ENCODE data around the gene FER. TPM values are rescaled to one million over a fixed set of nuclear protein-coding genes. Genes with fewer than 3 reads are reported as not detected.
"Not testable (repeated sequence)": the region's sequence is repeated elsewhere in the genome, so short reads cannot be mapped to it uniquely, and the experiment has no call there.

The FER gene
- total RNA-seq, 1 donor from 2014 or later = 30.9 TPM

DNA sequence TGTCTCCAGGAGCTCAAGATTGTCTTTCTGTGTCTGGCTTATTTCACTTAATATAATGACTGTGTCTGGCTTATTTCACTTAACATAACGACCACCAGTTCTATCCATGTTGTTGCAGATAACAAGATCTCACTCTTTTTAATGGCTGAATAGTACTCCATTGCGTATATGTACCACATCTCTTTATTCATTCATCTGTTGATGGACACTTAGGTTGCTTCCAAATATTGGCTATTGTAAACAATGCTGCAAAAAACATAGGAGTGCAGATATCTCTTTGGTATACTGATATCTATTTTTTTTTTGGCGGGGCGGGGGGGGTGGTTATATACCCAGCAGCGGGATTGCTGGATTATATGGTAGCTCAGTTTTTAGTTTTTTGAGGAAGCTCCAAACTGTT is 45.5 kb downstream of the FER start:
- DNase-seq = no peak
- TF ChIP-seq, protein P1, sequence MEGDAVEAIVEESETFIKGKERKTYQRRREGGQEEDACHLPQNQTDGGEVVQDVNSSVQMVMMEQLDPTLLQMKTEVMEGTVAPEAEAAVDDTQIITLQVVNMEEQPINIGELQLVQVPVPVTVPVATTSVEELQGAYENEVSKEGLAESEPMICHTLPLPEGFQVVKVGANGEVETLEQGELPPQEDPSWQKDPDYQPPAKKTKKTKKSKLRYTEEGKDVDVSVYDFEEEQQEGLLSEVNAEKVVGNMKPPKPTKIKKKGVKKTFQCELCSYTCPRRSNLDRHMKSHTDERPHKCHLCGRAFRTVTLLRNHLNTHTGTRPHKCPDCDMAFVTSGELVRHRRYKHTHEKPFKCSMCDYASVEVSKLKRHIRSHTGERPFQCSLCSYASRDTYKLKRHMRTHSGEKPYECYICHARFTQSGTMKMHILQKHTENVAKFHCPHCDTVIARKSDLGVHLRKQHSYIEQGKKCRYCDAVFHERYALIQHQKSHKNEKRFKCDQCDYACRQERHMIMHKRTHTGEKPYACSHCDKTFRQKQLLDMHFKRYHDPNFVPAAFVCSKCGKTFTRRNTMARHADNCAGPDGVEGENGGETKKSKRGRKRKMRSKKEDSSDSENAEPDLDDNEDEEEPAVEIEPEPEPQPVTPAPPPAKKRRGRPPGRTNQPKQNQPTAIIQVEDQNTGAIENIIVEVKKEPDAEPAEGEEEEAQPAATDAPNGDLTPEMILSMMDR (IDR thresholded peaks at IDR 0.05; ENCODE audit: partially characterized antibody, unreplicated experiment) = no peak
- H3K27ac Mint-ChIP-seq (ENCODE audit: unreplicated experiment) = no peak overlapping the region
- H3K9me3 Mint-ChIP-seq (ENCODE audit: unreplicated experiment) = peaks cover 3% of the 10 kb centered on the region
- H3K4me1 Mint-ChIP-seq (ENCODE audit: low read depth, unreplicated experiment) = peaks cover 3% of the 10 kb centered on the region
- H3K27me3 Mint-ChIP-seq (ENCODE audit: unreplicated experiment) = peaks cover 2% of the 10 kb centered on the region
- no peak overlapping the region for H3K4me3 Mint-ChIP-seq (ENCODE audit: unreplicated experiment)
- peaks cover 11% of the 10 kb centered on the region for H3K36me3 Mint-ChIP-seq (ENCODE audit: unreplicated experiment)

DNA sequence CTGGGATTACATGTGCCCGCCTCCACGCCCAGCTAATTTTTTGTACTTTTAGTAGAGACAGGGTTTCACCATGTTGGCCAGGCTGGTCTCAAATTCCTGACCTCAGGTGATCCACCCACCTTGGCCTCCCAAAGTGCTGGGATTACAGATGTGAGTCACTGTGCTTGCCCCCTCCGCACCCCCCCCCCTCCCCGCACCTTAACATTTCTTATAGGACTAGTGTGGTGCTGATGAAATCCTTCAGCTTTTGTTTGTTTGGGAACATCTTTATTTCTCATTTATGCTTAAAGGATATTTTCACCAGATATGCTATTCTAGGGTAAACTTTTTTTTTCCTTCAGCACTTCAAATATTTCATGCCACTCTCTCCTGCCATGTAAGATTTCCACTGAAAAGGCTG is 46.7 kb downstream of the FER start:
- H3K27ac Mint-ChIP-seq (ENCODE audit: unreplicated experiment); H3K27me3 Mint-ChIP-seq (ENCODE audit: unreplicated experiment); H3K36me3 Mint-ChIP-seq (ENCODE audit: unreplicated experiment); DNase-seq; H3K9me3 Mint-ChIP-seq (ENCODE audit: unreplicated experiment); H3K4me3 Mint-ChIP-seq (ENCODE audit: unreplicated experiment); H3K4me1 Mint-ChIP-seq (ENCODE audit: low read depth, unreplicated experiment): not testable (repeated sequence)

DNA sequence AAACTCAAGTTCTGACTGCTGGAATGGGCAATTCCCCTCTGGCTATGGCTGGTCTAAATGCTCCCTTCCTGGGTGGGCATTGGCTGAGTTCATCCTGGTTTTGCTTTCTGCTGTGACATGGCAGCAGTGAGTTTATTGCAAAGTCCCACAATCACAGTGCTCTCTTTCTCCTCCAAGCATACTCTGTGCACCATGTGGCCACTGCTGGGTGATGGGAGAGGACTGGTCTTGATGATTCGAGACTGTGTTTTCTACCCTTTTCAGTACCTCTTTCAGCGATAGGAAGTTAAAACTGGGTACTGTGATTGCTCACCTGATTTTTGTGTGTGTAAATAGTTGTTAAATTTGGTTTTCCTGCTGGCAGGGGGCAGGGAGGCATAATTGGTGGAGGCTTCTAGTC is 49.7 kb downstream of the FER start:
- Mint-ChIP-seq H3K27me3 (ENCODE audit: unreplicated experiment) (no peaks in the 10 kb centered on the region), H3K36me3 (ENCODE audit: unreplicated experiment) (peaks cover 6% of the 10 kb centered on the region), H3K4me3 (ENCODE audit: unreplicated experiment) (no peak overlapping the region), H3K4me1 (ENCODE audit: low read depth, unreplicated experiment) (no peaks in the 10 kb centered on the region), H3K27ac (ENCODE audit: unreplicated experiment) (no peak overlapping the region), H3K9me3 (ENCODE audit: unreplicated experiment) (no peaks in the 10 kb centered on the region)
- TF ChIP-seq, protein P1 (IDR thresholded peaks at IDR 0.05; ENCODE audit: partially characterized antibody, unreplicated experiment) = no peak
- no peak for DNase-seq

DNA sequence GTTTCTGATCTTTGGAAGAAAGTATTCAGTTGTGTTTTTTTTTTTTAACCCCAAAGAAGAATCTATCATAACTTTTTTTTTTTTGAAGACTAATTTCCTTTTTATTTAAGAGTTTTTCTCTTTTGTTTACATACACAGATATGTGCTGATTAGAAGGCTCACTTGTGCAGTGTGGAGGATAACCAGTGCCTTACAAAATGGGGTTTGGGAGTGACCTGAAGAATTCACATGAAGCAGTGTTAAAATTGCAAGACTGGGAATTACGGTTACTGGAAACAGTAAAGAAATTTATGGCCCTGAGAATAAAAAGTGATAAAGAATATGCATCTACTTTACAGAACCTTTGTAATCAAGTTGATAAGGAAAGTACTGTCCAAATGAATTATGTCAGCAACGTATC is 50.3 kb downstream of the FER start:
- Mint-ChIP-seq H3K9me3 (ENCODE audit: unreplicated experiment) (no peaks in the 10 kb centered on the region), H3K36me3 (ENCODE audit: unreplicated experiment) (peaks cover 8% of the 10 kb centered on the region), H3K4me3 (ENCODE audit: unreplicated experiment) (no peak overlapping the region), H3K27ac (ENCODE audit: unreplicated experiment) (no peak overlapping the region), H3K27me3 (ENCODE audit: unreplicated experiment) (no peaks in the 10 kb centered on the region), H3K4me1 (ENCODE audit: low read depth, unreplicated experiment) (no peaks in the 10 kb centered on the region)
- no peak for DNase-seq
- TF ChIP-seq, protein P1 (IDR thresholded peaks at IDR 0.05; ENCODE audit: partially characterized antibody, unreplicated experiment) = no peak

DNA sequence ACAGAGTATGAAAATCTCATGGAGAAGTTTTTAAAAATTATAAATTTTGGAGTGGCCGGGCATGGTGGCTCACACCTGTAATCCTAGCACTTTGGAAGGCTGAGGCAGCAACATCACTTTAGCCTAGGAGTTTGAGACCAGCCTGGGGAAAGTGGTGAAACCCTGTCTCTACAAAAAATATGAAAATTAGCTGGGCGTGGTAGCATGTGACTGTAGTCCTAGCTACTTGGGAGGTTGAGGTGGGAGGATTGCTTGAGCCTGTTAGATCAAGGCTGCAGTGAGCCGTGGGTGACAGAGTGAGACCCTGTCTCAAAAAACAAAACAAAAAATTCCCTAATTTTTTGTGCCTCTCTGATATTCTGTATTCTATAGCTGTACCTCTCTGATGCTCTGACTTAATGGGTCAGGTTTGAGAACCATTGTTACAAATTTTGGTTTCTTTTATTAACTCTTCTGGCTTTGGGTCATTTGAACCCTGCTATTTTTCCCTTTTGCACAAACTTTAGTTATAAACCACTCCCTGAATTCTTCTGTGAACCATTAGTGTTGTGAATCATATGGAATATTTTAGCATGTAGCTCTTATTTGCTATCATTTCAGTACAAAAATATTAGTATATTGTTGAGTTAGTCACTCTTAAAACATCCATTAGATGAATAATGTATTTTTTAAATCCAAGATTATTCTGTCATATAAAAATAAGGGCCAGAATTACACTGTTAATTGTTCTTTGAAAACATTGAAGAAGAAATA is 51.0 kb downstream of the FER start:
- H3K4me3 Mint-ChIP-seq (ENCODE audit: unreplicated experiment) = no peak overlapping the region
- H3K27me3 Mint-ChIP-seq (ENCODE audit: unreplicated experiment) = no peaks in the 10 kb centered on the region
- no peak overlapping the region for H3K27ac Mint-ChIP-seq (ENCODE audit: unreplicated experiment)
- peaks cover 4% of the 10 kb centered on the region for H3K9me3 Mint-ChIP-seq (ENCODE audit: unreplicated experiment)
- DNase-seq = no peak
- H3K4me1 Mint-ChIP-seq (ENCODE audit: low read depth, unreplicated experiment) = no peaks in the 10 kb centered on the region
- TF ChIP-seq, protein P1 (IDR thresholded peaks at IDR 0.05; ENCODE audit: partially characterized antibody, unreplicated experiment) = no peak
- peaks cover 15% of the 10 kb centered on the region for H3K36me3 Mint-ChIP-seq (ENCODE audit: unreplicated experiment)
